Measurements from ENCODE around the gene KRT3. TPM values are rescaled to one million over a fixed set of nuclear protein-coding genes. Genes with fewer than 3 reads are reported as not detected.

KRT3 gene
- polyA plus RNA-seq, 2 donors: 1.9 to 2.4 TPM

DNA sequence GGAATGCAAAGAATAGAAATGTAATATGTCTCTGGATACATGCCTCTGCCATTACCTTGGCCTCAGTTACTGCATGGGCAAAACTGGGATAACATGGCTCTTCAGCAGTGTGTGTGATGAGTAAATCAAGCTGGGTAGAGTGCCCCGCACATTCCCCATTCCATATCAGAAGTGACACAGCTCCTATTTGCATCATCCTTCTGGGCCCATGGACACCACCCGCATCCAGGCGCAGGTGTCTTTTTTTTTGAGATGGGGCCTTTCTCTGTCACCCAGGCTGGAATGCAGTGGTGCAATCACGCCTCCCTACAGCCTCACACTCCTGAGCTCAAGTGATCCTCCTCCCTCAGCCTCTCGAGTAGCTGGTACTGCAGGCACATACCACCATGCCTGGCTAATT, 50.4 kb downstream of the KRT3 start:
- WGBS, 2 donors: 75 to 83% methylated on average over 5 of the region's 5 CpGs

DNA sequence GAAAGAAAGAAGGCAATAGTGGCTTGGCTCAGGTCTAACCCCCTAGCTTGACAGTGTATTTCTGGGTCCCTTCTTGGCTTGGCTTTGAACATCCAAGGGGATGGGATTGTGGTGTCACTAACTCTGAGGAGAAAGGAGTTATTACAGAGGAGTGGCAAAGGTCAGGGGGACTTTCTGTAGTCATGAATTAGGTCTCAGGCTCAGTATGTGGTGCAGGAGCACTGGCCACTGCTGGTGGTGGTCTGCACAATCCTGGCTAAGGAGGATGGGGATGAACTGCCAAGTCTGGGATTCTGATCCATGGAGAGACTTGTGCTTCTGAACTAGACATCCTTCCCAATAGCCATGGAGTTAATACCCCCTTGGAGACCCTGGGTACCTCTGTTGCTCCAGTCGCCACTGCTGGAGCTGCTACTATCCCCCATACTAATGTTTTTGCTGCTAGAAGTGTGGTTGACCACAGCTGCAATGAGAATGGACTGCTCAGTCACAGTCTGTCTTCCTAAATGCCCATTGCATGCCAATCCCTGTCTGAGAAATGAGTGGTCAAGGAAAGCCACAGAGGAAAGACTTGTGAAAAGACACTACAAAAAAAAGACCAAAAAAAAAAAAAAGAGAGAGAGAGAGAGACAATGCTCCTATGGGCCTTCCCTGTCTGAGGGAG, 51.3 kb downstream of the KRT3 start:
- Histone ChIP-seq H3K27ac (ENCODE audit: low read depth in 2 of 2, low read length in 1 of 2) (no peak overlapping the region), H3K4me1 (ENCODE audit: control insufficient read depth in 2 of 2, insufficient read depth in 2 of 2, low read length in 1 of 2) (no peaks in the 10 kb centered on the region), H3K9me3 (ENCODE audit: control insufficient read depth in 2 of 2, insufficient read depth in 1 of 2, low read depth in 1 of 2, low read length in 1 of 2) (peaks cover 0 to 4% of the 10 kb centered on the region in 2 donors), H3K36me3 (ENCODE audit: control insufficient read depth in 2 of 2, insufficient read depth in 2 of 2, low read length in 1 of 2) (no peaks in the 10 kb centered on the region), H3K27me3 (ENCODE audit: control insufficient read depth in 1 of 2, insufficient read depth in 2 of 2, low read length in 2 of 2) (peaks cover 0 to 6% of the 10 kb centered on the region in 2 donors), H3K4me3 (ENCODE audit: low read depth in 1 of 2, low read length in 2 of 2) (no peak overlapping the region)
- WGBS, 2 donors: 65 to 75% methylated on average over 1 of the region's 1 CpG

More for the DNA sequence above, 50.4 kb downstream of the KRT3 start:
- Histone ChIP-seq H3K27ac (ENCODE audit: low read depth in 2 of 2, low read length in 1 of 2) (no peak overlapping the region), H3K4me3 (ENCODE audit: low read depth in 1 of 2, low read length in 2 of 2) (no peak overlapping the region), H3K9me3 (ENCODE audit: control insufficient read depth in 2 of 2, insufficient read depth in 1 of 2, low read depth in 1 of 2, low read length in 1 of 2) (peaks cover 0 to 4% of the 10 kb centered on the region in 2 donors), H3K27me3 (ENCODE audit: control insufficient read depth in 1 of 2, insufficient read depth in 2 of 2, low read length in 2 of 2) (peaks cover 0 to 6% of the 10 kb centered on the region in 2 donors), H3K36me3 (ENCODE audit: control insufficient read depth in 2 of 2, insufficient read depth in 2 of 2, low read length in 1 of 2) (no peaks in the 10 kb centered on the region), H3K4me1 (ENCODE audit: control insufficient read depth in 2 of 2, insufficient read depth in 2 of 2, low read length in 1 of 2) (no peaks in the 10 kb centered on the region)

DNA sequence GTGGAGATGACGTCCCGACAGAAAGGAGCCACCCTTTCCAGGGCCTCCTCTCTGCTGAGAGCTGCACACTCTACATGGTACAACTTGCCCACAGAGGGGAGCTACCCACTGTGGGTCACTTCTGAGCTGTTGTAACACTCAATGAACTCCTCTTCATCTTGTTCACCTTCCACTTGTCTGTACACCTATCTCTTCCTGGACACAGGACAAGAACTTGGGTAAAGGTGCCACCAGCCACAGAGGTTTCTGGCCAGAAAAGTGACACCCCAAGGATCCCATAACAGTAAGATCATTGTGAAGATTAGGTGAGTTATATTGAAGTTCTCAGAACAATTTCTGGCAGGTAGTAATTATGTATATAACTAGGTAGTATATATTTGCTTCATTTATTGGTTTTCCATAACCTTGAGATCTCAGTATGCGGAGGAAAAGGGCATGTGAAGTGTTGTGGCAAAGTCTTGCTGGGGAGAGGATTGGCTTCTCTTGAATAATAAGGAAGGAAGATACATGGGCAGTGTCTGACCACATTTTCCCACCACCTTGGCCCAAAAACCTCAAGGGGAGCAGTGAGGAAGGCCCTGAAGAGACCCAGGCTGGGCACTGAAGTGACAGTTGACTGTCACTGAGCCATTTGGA, 53.0 kb downstream of the KRT3 start:
- H3K4me3 ChIP-seq (ENCODE audit: low read depth in 1 of 2, low read length in 2 of 2): no peak overlapping the region
- no peaks in the 10 kb centered on the region for H3K4me1 ChIP-seq (ENCODE audit: control insufficient read depth in 2 of 2, insufficient read depth in 2 of 2, low read length in 1 of 2)
- H3K36me3 ChIP-seq (ENCODE audit: control insufficient read depth in 2 of 2, insufficient read depth in 2 of 2, low read length in 1 of 2): no peaks in the 10 kb centered on the region
- H3K27me3 ChIP-seq (ENCODE audit: control insufficient read depth in 1 of 2, insufficient read depth in 2 of 2, low read length in 2 of 2): peaks cover 0 to 6% of the 10 kb centered on the region in 2 donors
- no peak overlapping the region for H3K27ac ChIP-seq (ENCODE audit: low read depth in 2 of 2, low read length in 1 of 2)
- H3K9me3 ChIP-seq (ENCODE audit: control insufficient read depth in 2 of 2, insufficient read depth in 1 of 2, low read depth in 1 of 2, low read length in 1 of 2): peaks cover 0 to 2% of the 10 kb centered on the region in 2 donors
- 69 to 80% methylated on average over 3 of the region's 3 CpGs for WGBS, 2 donors

DNA sequence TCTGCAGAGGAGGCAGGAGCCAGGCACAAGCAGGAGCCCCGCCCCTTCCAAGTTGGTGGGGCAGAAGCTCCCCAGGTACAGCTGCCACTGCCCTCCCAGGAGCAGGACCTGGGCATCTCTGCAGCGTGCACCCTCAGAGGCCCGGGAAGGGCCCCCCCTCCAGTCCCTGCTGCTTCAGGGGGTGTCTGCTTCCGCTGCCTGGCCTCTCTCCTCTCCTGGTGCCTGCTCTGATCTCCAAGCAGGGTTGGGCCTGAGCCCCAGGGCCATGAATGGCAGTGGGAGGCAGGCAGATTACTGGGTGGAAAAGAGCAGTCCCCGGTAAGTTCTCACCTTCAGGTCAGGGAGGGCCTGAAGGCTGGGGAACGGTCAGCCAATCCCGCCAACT, 53.7 kb downstream of the KRT3 start:
- no peaks in the 10 kb centered on the region for H3K4me1 ChIP-seq (ENCODE audit: control insufficient read depth in 2 of 2, insufficient read depth in 2 of 2, low read length in 1 of 2)
- H3K9me3 ChIP-seq (ENCODE audit: control insufficient read depth in 2 of 2, insufficient read depth in 1 of 2, low read depth in 1 of 2, low read length in 1 of 2): peaks cover 0 to 2% of the 10 kb centered on the region in 2 donors
- H3K27ac ChIP-seq (ENCODE audit: low read depth in 2 of 2, low read length in 1 of 2): no peak overlapping the region
- no peak overlapping the region for H3K4me3 ChIP-seq (ENCODE audit: low read depth in 1 of 2, low read length in 2 of 2)
- WGBS, 2 donors: 67 to 72% methylated on average over 7 of the region's 7 CpGs
- H3K27me3 ChIP-seq (ENCODE audit: control insufficient read depth in 1 of 2, insufficient read depth in 2 of 2, low read length in 2 of 2): peaks cover 0 to 6% of the 10 kb centered on the region in 2 donors
- no peaks in the 10 kb centered on the region for H3K36me3 ChIP-seq (ENCODE audit: control insufficient read depth in 2 of 2, insufficient read depth in 2 of 2, low read length in 1 of 2)

DNA sequence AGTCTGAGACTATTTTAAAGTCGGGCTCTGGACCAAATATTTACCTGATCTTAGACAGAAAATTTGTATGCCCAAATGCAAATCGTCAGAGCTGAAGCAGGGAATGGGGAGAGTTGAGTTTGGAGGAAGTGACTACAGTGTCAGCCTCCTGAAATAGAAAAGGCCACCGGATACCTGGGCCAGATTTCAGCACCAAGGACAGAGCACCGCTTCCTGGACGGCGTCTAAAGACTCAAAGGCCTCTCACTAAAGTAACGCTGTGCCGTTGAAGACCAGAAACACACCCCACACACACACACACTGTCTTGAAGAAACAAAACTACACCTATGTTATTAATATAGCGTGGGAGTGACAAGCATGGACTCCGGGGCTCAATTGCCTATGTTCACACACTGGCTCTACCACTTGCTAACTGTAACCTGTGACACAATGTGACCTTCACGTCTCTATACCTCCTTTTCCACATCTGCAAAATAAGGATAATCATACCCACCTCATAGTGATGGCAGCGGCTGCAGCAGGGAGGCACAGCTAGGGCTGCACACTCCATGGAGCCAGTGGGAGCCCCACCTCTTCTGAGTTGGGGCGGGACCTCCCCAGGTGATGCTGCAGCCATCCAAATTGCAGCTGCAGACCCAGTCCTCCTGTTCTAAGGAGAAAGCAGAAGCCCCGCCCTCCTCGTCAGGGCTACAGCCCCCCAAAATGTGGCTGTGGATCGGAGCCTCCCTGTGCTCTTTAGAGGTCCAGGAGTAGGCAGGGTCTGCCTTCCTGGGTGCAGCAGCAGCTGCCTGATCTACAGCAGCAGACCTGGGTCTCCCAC, 54.3 kb downstream of the KRT3 start:
- Histone ChIP-seq H3K9me3 (ENCODE audit: control insufficient read depth in 2 of 2, insufficient read depth in 1 of 2, low read depth in 1 of 2, low read length in 1 of 2) (peaks cover 0 to 2% of the 10 kb centered on the region in 2 donors), H3K27ac (ENCODE audit: low read depth in 2 of 2, low read length in 1 of 2) (no peak overlapping the region), H3K36me3 (ENCODE audit: control insufficient read depth in 2 of 2, insufficient read depth in 2 of 2, low read length in 1 of 2) (no peaks in the 10 kb centered on the region), H3K27me3 (ENCODE audit: control insufficient read depth in 1 of 2, insufficient read depth in 2 of 2, low read length in 2 of 2) (peaks cover 0 to 6% of the 10 kb centered on the region in 2 donors), H3K4me1 (ENCODE audit: control insufficient read depth in 2 of 2, insufficient read depth in 2 of 2, low read length in 1 of 2) (no peaks in the 10 kb centered on the region), H3K4me3 (ENCODE audit: low read depth in 1 of 2, low read length in 2 of 2) (no peak overlapping the region)
- whole genome bisulfite sequencing, 2 donors: 18 to 20% methylated on average over 16 of the region's 16 CpGs

DNA sequence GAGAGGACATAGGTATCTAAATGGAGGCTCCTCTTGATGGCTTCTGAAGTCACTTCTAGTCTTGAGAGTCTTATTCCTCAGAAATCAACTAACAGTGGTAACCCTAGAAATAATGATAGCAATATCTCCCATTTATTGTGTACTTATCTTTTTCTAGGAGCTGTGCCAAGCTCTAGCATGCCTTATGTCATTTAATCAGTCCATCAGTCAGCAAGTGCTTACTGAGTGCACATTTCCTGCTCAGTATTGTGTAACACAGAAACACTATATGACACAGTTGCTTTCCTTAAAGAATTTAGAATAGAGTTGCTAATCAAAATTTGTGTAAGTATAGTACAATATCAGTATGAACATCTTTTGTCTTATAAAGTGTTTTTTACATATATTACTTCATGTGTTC, 55.3 kb downstream of the KRT3 start:
- Histone ChIP-seq H3K36me3 (ENCODE audit: control insufficient read depth in 2 of 2, insufficient read depth in 2 of 2, low read length in 1 of 2) (no peaks in the 10 kb centered on the region), H3K9me3 (ENCODE audit: control insufficient read depth in 2 of 2, insufficient read depth in 1 of 2, low read depth in 1 of 2, low read length in 1 of 2) (peaks cover 0 to 2% of the 10 kb centered on the region in 2 donors), H3K4me3 (ENCODE audit: low read depth in 1 of 2, low read length in 2 of 2) (no peak overlapping the region), H3K27ac (ENCODE audit: low read depth in 2 of 2, low read length in 1 of 2) (no peak overlapping the region), H3K4me1 (ENCODE audit: control insufficient read depth in 2 of 2, insufficient read depth in 2 of 2, low read length in 1 of 2) (no peaks in the 10 kb centered on the region), H3K27me3 (ENCODE audit: control insufficient read depth in 1 of 2, insufficient read depth in 2 of 2, low read length in 2 of 2) (peaks cover 0 to 6% of the 10 kb centered on the region in 2 donors)

DNA sequence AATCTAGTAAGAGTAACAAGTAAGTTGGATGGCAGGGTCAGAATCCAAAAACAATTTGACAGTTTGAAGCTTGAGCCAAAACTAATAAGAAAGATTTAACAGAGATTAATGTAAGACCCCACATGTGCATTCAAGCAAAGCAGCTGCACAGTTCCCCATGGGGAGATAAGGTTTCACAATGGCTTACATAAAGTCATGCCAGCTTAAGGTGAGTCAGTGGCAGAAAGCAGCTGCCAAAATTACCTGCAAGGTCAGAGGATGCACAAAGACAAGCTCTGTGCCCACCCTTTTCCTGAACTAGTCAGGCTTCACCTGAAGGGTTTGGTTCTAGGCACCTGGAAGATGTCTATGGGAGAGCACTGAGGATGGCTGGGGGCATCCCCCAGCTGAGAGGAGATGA, 56.0 kb downstream of the KRT3 start:
- H3K9me3 ChIP-seq (ENCODE audit: control insufficient read depth in 2 of 2, insufficient read depth in 1 of 2, low read depth in 1 of 2, low read length in 1 of 2): peaks cover 0 to 2% of the 10 kb centered on the region in 2 donors
- H3K36me3 ChIP-seq (ENCODE audit: control insufficient read depth in 2 of 2, insufficient read depth in 2 of 2, low read length in 1 of 2): no peaks in the 10 kb centered on the region
- H3K4me1 ChIP-seq (ENCODE audit: control insufficient read depth in 2 of 2, insufficient read depth in 2 of 2, low read length in 1 of 2): no peaks in the 10 kb centered on the region
- no peak overlapping the region for H3K27ac ChIP-seq (ENCODE audit: low read depth in 2 of 2, low read length in 1 of 2)
- no peaks in the 10 kb centered on the region for H3K27me3 ChIP-seq (ENCODE audit: control insufficient read depth in 1 of 2, insufficient read depth in 2 of 2, low read length in 2 of 2)
- H3K4me3 ChIP-seq (ENCODE audit: low read depth in 1 of 2, low read length in 2 of 2): no peak overlapping the region

Other genes starting within 250 kb of the KRT3 start
- gene KRT71, start 243.0 kb downstream of the KRT3 start, polyA plus RNA-seq: not detected
- gene KRT74, start 222.3 kb downstream of the KRT3 start, polyA plus RNA-seq: under 1 TPM; 0.07 to 0.24 TPM
- not detected for gene KRT72, start 194.7 kb downstream of the KRT3 start, polyA plus RNA-seq
- not detected for gene KRT73, start 177.6 kb downstream of the KRT3 start, polyA plus RNA-seq
- under 1 TPM; 0.09 to 0.12 TPM for gene KRT2, start 143.9 kb downstream of the KRT3 start, polyA plus RNA-seq
- gene KRT1, start 115.7 kb downstream of the KRT3 start, polyA plus RNA-seq: 10 to 100 TPM in 1 of 2 donors, 1 to 10 TPM in 1; 4.1 to 12.5 TPM
- under 1 TPM in 1 of 2 donors, not detected in 1; 0.06 TPM for gene KRT77, start 92.6 kb downstream of the KRT3 start, polyA plus RNA-seq
- under 1 TPM in 1 of 2 donors, not detected in 1; 0.05 TPM for gene KRT76, start 18.8 kb downstream of the KRT3 start, polyA plus RNA-seq
- over 10,000 TPM in 1 of 2 donors, 1,000 to 10,000 TPM in 1; 8,130 to 17,509 TPM for gene KRT4, start 18.0 kb upstream of the KRT3 start, polyA plus RNA-seq
- gene KRT79, start 38.2 kb upstream of the KRT3 start, polyA plus RNA-seq: 1 to 10 TPM in 1 of 2 donors, under 1 TPM in 1; 0.75 to 1.8 TPM
- 1,000 to 10,000 TPM in 1 of 2 donors, 100 to 1,000 TPM in 1; 633 to 1,998 TPM for gene KRT78, start 52.9 kb upstream of the KRT3 start, polyA plus RNA-seq
- 100 to 1,000 TPM in 1 of 2 donors, 10 to 100 TPM in 1; 38.7 to 105 TPM for gene KRT8, start 109.0 kb upstream of the KRT3 start, polyA plus RNA-seq
- gene KRT18, start 153.0 kb upstream of the KRT3 start, polyA plus RNA-seq: 100 to 1,000 TPM; 101 to 256 TPM
- 100 to 1,000 TPM in 1 of 2 donors, 10 to 100 TPM in 1; 58.8 to 102 TPM for gene EIF4B, start 210.3 kb upstream of the KRT3 start, polyA plus RNA-seq